MM.1S (cell line): ENCODE measurements around the gene BRD9.
"Not testable (repeated sequence)": the region's sequence is repeated elsewhere in the genome, so short reads cannot be mapped to it uniquely, and the experiment has no call there.

Source experiments
- EZH2 ChIP-seq: fragments of 300-600 bp; sonication (generic); optimal IDR thresholded peaks from 2 replicates; pipeline ENCODE3; 2017; ENCODE audit warnings: low read depth, mild to moderate bottlenecking, antibody characterized with exemption, low read length, mixed read lengths
- EZH2phosphoT487 ChIP-seq: fragments of 300-600 bp; sonication (generic); IDR thresholded peaks from 2 replicates; pipeline ENCODE4 v1.6.1; 2018; ENCODE audit warnings: antibody characterized with exemption, low read length
- TF ChIP-seq, protein P1 (sequence below): fragments of 300-600 bp; sonication (generic); IDR thresholded peaks from 2 replicates; pipeline ENCODE4 v1.5.1; 2016; ENCODE audit warnings: antibody characterized with exemption, low read length, mixed read lengths

DNA sequence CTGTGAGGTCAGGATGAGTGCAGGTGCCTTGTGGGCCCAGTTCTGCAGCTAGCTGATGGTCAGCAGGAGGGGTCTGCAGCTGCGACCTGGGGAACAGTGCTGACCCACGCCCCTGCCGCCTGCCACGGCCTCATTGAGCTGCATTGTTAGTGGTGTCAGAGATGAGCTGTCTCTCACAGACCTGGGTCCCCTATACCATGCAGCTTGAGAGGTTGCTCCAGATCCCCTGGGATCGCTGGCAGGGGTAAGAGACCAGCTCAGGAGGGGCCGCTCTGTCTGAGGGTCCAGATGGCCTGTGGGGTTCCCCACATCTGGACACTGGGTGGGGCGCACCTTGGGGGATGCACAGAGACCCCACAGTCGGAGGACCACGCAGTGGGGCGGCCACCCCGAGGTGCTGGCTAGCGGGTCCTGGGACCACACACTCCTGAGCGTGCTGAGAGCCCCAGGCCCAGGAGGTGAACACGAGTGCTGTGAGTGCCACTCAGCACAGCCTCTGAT, 54.9 kb downstream of the BRD9 start:
- TF ChIP-seq, protein P1, sequence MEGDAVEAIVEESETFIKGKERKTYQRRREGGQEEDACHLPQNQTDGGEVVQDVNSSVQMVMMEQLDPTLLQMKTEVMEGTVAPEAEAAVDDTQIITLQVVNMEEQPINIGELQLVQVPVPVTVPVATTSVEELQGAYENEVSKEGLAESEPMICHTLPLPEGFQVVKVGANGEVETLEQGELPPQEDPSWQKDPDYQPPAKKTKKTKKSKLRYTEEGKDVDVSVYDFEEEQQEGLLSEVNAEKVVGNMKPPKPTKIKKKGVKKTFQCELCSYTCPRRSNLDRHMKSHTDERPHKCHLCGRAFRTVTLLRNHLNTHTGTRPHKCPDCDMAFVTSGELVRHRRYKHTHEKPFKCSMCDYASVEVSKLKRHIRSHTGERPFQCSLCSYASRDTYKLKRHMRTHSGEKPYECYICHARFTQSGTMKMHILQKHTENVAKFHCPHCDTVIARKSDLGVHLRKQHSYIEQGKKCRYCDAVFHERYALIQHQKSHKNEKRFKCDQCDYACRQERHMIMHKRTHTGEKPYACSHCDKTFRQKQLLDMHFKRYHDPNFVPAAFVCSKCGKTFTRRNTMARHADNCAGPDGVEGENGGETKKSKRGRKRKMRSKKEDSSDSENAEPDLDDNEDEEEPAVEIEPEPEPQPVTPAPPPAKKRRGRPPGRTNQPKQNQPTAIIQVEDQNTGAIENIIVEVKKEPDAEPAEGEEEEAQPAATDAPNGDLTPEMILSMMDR: not testable (repeated sequence)
- not testable (repeated sequence) for TF ChIP-seq EZH2, EZH2phosphoT487
